ENCODE measurements around the gene PLCL2. TPM values are rescaled to one million over a fixed set of nuclear protein-coding genes. Genes with fewer than 3 reads are reported as not detected.

The PLCL2 gene
- total and polyA plus RNA-seq, 4 donors: 1.5 to 16.5 (median 9.4) TPM

DNA sequence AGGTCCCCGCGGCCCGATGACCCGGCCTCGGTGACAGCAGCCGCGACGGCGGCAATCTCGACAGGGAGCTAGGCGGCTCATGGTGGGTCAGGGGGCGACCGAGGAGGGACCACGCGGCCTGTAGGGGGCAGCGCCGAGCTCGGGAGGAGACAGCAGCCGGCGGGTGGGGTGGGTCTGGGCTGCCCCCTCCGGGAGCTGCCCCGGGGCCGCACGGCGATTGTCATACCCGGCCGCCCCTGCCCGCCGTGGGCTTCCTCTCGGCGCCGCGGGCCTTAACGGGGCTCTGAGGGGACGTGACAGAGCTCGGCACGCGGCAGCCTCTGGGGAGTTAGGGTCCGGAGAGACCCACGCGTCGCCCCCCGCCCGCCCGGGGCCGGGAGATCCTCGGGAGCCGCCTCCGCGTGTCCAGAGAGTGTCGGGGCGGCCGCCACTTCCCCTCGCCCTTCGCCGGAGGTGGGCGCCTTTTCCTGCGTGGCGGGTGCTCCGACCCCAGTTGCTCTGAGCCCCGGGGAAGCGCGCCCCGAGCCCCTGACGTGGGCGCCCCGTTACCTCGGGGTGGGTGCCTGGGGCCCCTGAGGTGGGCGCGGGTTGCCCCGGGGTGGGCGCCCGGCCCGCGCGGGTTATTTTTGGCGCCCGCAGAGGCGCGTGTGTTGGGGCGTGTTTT is 539 bp upstream of the PLCL2 start:
- Histone ChIP-seq H3K4me3 (ENCODE audit: low read depth in 1 of 3, low read length in 3 of 3) (peak overlapping the region; percentile 72 to 99 (median 96)), H3K36me3 (ENCODE audit: control insufficient read depth in 4 of 4, insufficient read depth in 3 of 4, low read depth in 1 of 4, low read length in 3 of 4) (no peaks in the 10 kb centered on the region), H3K9me3 (ENCODE audit: control insufficient read depth in 4 of 4, low read length in 3 of 4) (no peaks in the 10 kb centered on the region), H3K27me3 (ENCODE audit: control insufficient read depth in 4 of 4, insufficient read depth in 4 of 4, low read length in 3 of 4) (no peaks in the 10 kb centered on the region), H3K4me1 (ENCODE audit: control insufficient read depth in 4 of 4, insufficient read depth in 4 of 4, low read length in 3 of 4) (peaks cover 2 to 32% (median 16%) of the 10 kb centered on the region in 4 donors), H3K27ac (ENCODE audit: low read depth in 1 of 2, low read length in 2 of 2) (peak overlapping the region; percentile 86 to 87), H3K9ac (ENCODE audit: low read depth in 1 of 2, low read length in 2 of 2) (peak overlapping the region; percentile 58 to 61)
- TF ChIP-seq FOXA2 (IDR thresholded peaks at IDR 0.05) (no peak), RXRA (IDR thresholded peaks at IDR 0.05) (no peak), RAD21 (IDR thresholded peaks at IDR 0.05) (peak; percentile 68 to 80), YY1 (IDR thresholded peaks at IDR 0.05) (no peak), HNF4G (IDR thresholded peaks at IDR 0.05) (no peak), NR2F2 (IDR thresholded peaks at IDR 0.05) (no peak), SP1 (IDR thresholded peaks at IDR 0.05) (no peak), TAF1 (conservative IDR thresholded peaks at IDR 0.05) (no peak)
- TF ChIP-seq, protein P1, sequence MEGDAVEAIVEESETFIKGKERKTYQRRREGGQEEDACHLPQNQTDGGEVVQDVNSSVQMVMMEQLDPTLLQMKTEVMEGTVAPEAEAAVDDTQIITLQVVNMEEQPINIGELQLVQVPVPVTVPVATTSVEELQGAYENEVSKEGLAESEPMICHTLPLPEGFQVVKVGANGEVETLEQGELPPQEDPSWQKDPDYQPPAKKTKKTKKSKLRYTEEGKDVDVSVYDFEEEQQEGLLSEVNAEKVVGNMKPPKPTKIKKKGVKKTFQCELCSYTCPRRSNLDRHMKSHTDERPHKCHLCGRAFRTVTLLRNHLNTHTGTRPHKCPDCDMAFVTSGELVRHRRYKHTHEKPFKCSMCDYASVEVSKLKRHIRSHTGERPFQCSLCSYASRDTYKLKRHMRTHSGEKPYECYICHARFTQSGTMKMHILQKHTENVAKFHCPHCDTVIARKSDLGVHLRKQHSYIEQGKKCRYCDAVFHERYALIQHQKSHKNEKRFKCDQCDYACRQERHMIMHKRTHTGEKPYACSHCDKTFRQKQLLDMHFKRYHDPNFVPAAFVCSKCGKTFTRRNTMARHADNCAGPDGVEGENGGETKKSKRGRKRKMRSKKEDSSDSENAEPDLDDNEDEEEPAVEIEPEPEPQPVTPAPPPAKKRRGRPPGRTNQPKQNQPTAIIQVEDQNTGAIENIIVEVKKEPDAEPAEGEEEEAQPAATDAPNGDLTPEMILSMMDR (IDR thresholded peaks at IDR 0.05; ENCODE audit: low read depth, low read length, missing input control): peak; percentile 52
- WGBS: 4% methylated on average over 81 of the region's 81 CpGs
- DNase-seq (ENCODE audit: low spot score): peak; percentile 80

DNA sequence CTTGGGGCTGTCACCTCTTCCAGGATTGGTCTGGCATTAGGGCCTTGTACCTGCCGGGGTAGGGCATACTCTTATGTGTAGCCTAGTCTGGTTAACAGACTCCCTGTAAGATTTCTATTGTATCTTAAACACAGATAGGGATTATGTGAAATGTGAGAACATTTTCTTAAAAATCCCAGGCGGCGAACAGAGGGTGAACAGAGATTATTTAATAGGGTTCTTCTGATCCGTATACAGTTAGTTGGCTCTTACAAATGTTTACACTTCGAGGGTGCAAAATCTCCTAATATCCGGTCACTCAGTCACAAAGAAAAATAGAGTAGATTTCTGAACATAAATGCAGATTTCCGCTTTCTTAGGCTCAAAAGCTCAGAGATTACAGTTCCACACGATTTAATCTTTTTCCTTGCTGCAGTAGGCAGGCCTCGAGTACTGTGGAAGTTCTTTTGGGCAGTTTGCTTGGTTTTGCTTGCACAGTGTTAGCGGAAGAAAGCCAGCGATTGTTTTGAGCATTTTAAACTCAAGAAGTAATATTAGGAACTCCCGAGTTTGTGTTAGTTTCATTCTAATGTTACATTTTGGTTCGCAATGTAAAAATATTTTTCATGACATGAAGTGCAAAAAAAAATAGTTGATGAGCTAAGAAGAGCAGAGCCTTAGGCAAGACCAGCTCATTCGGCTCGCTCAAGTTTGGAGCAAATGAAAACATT is 993 bp downstream of the PLCL2 start:
- Histone ChIP-seq H3K4me3 (ENCODE audit: low read depth in 1 of 3, low read length in 3 of 3) (peak overlapping the region; percentile 72 to 99 (median 96)), H3K36me3 (ENCODE audit: control insufficient read depth in 4 of 4, insufficient read depth in 3 of 4, low read depth in 1 of 4, low read length in 3 of 4) (no peaks in the 10 kb centered on the region), H3K4me1 (ENCODE audit: control insufficient read depth in 4 of 4, insufficient read depth in 4 of 4, low read length in 3 of 4) (peaks cover 2 to 38% (median 16%) of the 10 kb centered on the region in 4 donors), H3K27ac (ENCODE audit: low read depth in 1 of 2, low read length in 2 of 2) (peak overlapping the region; percentile 87 to 92), H3K27me3 (ENCODE audit: control insufficient read depth in 4 of 4, insufficient read depth in 4 of 4, low read length in 3 of 4) (no peaks in the 10 kb centered on the region), H3K9me3 (ENCODE audit: control insufficient read depth in 4 of 4, low read length in 3 of 4) (no peaks in the 10 kb centered on the region), H3K9ac (ENCODE audit: low read depth in 1 of 2, low read length in 2 of 2) (peak overlapping the region; percentile 48 to 90)
- WGBS: 3% methylated on average over 15 of the region's 15 CpGs
- TF ChIP-seq TAF1 (conservative IDR thresholded peaks at IDR 0.05): peak; percentile 52
- TF ChIP-seq EGR1 (IDR thresholded peaks at IDR 0.05; ENCODE audit: low read depth in 2 of 2): no peak
- no peak for TF ChIP-seq GABPA (IDR thresholded peaks at IDR 0.05 in 1 of 2, conservative IDR thresholded peaks at IDR 0.05 in 1 of 2)
- TF ChIP-seq ATF3 (IDR thresholded peaks at IDR 0.05): no peak
- TF ChIP-seq, protein P1 (IDR thresholded peaks at IDR 0.05; ENCODE audit: low read depth, low read length, missing input control): no peak
- TF ChIP-seq YY1 (IDR thresholded peaks at IDR 0.05): no peak
- TF ChIP-seq FOXA2 (IDR thresholded peaks at IDR 0.05): no peak
- TF ChIP-seq RXRA (IDR thresholded peaks at IDR 0.05): peak in 1 of 2 donors; percentile 80
- TF ChIP-seq NR2F2 (IDR thresholded peaks at IDR 0.05): no peak
- peak; percentile 19 for TF ChIP-seq SP1 (IDR thresholded peaks at IDR 0.05)
- TF ChIP-seq, protein P2, sequence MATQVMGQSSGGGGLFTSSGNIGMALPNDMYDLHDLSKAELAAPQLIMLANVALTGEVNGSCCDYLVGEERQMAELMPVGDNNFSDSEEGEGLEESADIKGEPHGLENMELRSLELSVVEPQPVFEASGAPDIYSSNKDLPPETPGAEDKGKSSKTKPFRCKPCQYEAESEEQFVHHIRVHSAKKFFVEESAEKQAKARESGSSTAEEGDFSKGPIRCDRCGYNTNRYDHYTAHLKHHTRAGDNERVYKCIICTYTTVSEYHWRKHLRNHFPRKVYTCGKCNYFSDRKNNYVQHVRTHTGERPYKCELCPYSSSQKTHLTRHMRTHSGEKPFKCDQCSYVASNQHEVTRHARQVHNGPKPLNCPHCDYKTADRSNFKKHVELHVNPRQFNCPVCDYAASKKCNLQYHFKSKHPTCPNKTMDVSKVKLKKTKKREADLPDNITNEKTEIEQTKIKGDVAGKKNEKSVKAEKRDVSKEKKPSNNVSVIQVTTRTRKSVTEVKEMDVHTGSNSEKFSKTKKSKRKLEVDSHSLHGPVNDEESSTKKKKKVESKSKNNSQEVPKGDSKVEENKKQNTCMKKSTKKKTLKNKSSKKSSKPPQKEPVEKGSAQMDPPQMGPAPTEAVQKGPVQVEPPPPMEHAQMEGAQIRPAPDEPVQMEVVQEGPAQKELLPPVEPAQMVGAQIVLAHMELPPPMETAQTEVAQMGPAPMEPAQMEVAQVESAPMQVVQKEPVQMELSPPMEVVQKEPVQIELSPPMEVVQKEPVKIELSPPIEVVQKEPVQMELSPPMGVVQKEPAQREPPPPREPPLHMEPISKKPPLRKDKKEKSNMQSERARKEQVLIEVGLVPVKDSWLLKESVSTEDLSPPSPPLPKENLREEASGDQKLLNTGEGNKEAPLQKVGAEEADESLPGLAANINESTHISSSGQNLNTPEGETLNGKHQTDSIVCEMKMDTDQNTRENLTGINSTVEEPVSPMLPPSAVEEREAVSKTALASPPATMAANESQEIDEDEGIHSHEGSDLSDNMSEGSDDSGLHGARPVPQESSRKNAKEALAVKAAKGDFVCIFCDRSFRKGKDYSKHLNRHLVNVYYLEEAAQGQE (IDR thresholded peaks at IDR 0.05): no peak
- TF ChIP-seq, protein P3, sequence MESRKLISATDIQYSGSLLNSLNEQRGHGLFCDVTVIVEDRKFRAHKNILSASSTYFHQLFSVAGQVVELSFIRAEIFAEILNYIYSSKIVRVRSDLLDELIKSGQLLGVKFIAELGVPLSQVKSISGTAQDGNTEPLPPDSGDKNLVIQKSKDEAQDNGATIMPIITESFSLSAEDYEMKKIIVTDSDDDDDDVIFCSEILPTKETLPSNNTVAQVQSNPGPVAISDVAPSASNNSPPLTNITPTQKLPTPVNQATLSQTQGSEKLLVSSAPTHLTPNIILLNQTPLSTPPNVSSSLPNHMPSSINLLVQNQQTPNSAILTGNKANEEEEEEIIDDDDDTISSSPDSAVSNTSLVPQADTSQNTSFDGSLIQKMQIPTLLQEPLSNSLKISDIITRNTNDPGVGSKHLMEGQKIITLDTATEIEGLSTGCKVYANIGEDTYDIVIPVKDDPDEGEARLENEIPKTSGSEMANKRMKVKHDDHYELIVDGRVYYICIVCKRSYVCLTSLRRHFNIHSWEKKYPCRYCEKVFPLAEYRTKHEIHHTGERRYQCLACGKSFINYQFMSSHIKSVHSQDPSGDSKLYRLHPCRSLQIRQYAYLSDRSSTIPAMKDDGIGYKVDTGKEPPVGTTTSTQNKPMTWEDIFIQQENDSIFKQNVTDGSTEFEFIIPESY (IDR thresholded peaks at IDR 0.05): no peak
- no peak for TF ChIP-seq FOXA1 (IDR thresholded peaks at IDR 0.05)
- peak in 1 of 2 donors; percentile 11 for TF ChIP-seq HNF4A (conservative IDR thresholded peaks at IDR 0.05)
- peak in 1 of 2 donors; percentile 3 for TF ChIP-seq RAD21 (IDR thresholded peaks at IDR 0.05)
- TF ChIP-seq HNF4G (IDR thresholded peaks at IDR 0.05): no peak
- TF ChIP-seq MAX (IDR thresholded peaks at IDR 0.05): no peak
- no peak for TF ChIP-seq JUND (IDR thresholded peaks at IDR 0.05)
- DNase-seq (ENCODE audit: low spot score): no peak
